ENCODE data around the gene ATAD2B. TPM values are rescaled to one million over a fixed set of nuclear protein-coding genes. Genes with fewer than 3 reads are reported as not detected.

The ATAD2B gene
- total and polyA plus RNA-seq, 10 donors, result 4.4 to 61.2 (median 36.8) TPM

- intact Hi-C loops (cut with DNase I; ENCODE audit: low total_unique reads), result no loop called here
- TF ChIP-seq CTCF (IDR thresholded peaks at IDR 0.05 in 8 of 11, conservative IDR thresholded peaks at IDR 0.05 in 3 of 11), result no peak
- no peak for TF ChIP-seq POLR2A (IDR thresholded peaks at IDR 0.05)
- TF ChIP-seq POLR2AphosphoS5 (IDR thresholded peaks at IDR 0.05), result no peak
- Histone ChIP-seq H3K36me3 (peaks cover 0 to 73% (median 4%) of the 10 kb centered on the region in 6 donors), H3K4me1 (no peaks in the 10 kb centered on the region), H3K27me3 (replicated peaks in 1 of 7) (no peaks in the 10 kb centered on the region), H3K9me3 (peaks cover 4 to 30% (median 27%) of the 10 kb centered on the region in 8 donors), H3K4me3 (no peak overlapping the region), H3K27ac (no peak overlapping the region)
- no peak for DNase-seq
- WGBS, 5 donors, result 82 to 94% (median 89%) methylated on average over 4 of the region's 4 CpGs
Observed at GRCh38 chr2:23718931-23719700, 207.8 kb downstream of the ATAD2B start.

- H3K9me3 ChIP-seq, result no peaks in the 10 kb centered on the region
- no peak overlapping the region for H3K4me3 ChIP-seq
- H3K4me1 ChIP-seq, result no peaks in the 10 kb centered on the region
- no peak for DNase-seq
- H3K36me3 ChIP-seq, result peaks cover 0 to 35% (median 12%) of the 10 kb centered on the region in 6 donors
- H3K27ac ChIP-seq, result no peak overlapping the region
- intact Hi-C loops (cut with DNase I; ENCODE audit: low total_unique reads), result no loop called here
- TF ChIP-seq POLR2AphosphoS5 (IDR thresholded peaks at IDR 0.05) (no peak), CTCF (IDR thresholded peaks at IDR 0.05 in 8 of 11, conservative IDR thresholded peaks at IDR 0.05 in 3 of 11) (no peak), POLR2A (IDR thresholded peaks at IDR 0.05) (no peak)
- H3K27me3 ChIP-seq (replicated peaks in 1 of 7), result no peaks in the 10 kb centered on the region
- 58 to 86% (median 74%) methylated on average over 5 of the region's 5 CpGs for WGBS, 5 donors
Observed at GRCh38 chr2:23713351-23713750, 213.6 kb downstream of the ATAD2B start.

GRCh38 chr2:23712756-23713151 is 214.2 kb downstream of the ATAD2B start:
- H3K9me3 ChIP-seq, result no peaks in the 10 kb centered on the region
- no peaks in the 10 kb centered on the region for H3K4me1 ChIP-seq
- H3K27ac ChIP-seq, result no peak overlapping the region
- intact Hi-C loops (cut with DNase I; ENCODE audit: low total_unique reads), result no loop called here
- DNase-seq, result no peak
- peaks cover 0 to 37% (median 18%) of the 10 kb centered on the region in 6 donors for H3K36me3 ChIP-seq
- 77 to 100% (median 82%) methylated on average over 2 of the region's 2 CpGs for WGBS, 5 donors
- TF ChIP-seq POLR2AphosphoS5 (IDR thresholded peaks at IDR 0.05), result no peak
- no peaks in the 10 kb centered on the region for H3K27me3 ChIP-seq (replicated peaks in 1 of 7)
- no peak overlapping the region for H3K4me3 ChIP-seq

- Histone ChIP-seq H3K27me3 (replicated peaks in 1 of 7) (no peaks in the 10 kb centered on the region), H3K9me3 (no peaks in the 10 kb centered on the region), H3K4me3 (no peak overlapping the region), H3K36me3 (peaks cover 0 to 42% (median 21%) of the 10 kb centered on the region in 6 donors), H3K27ac (no peak overlapping the region), H3K4me1 (no peaks in the 10 kb centered on the region)
- DNase-seq, result no peak
- no peak for TF ChIP-seq POLR2AphosphoS5 (IDR thresholded peaks at IDR 0.05)
- no peak for TF ChIP-seq POLR2A (IDR thresholded peaks at IDR 0.05)
- WGBS, 5 donors, result 78 to 90% (median 84%) methylated on average over 7 of the region's 7 CpGs
- intact Hi-C loops (cut with DNase I; ENCODE audit: low total_unique reads), result no loop called here
Observed at GRCh38 chr2:23711979-23712755, 214.8 kb downstream of the ATAD2B start.

- TF ChIP-seq CTCF (IDR thresholded peaks at IDR 0.05 in 8 of 11, conservative IDR thresholded peaks at IDR 0.05 in 3 of 11), result no peak
- no peak for TF ChIP-seq POLR2A (IDR thresholded peaks at IDR 0.05)
- TF ChIP-seq POLR2AphosphoS5 (IDR thresholded peaks at IDR 0.05), result no peak
- peaks cover 0 to 58% (median 32%) of the 10 kb centered on the region in 6 donors for H3K36me3 ChIP-seq
- H3K4me3 ChIP-seq, result no peak overlapping the region
- intact Hi-C loops (cut with DNase I; ENCODE audit: low total_unique reads), result no loop called here
- H3K27me3 ChIP-seq (replicated peaks in 1 of 7), result no peaks in the 10 kb centered on the region
- 97 to 100% (median 98%) methylated on average over 8 of the region's 8 CpGs for WGBS, 5 donors
- H3K27ac ChIP-seq, result no peak overlapping the region
- DNase-seq, result no peak
- H3K4me1 ChIP-seq, result no peaks in the 10 kb centered on the region
- H3K9me3 ChIP-seq, result no peaks in the 10 kb centered on the region
Observed at GRCh38 chr2:23709311-23709710, 217.6 kb downstream of the ATAD2B start.
